A549 (cell line): Measurements from ENCODE around the gene GRIK1. TPM values are rescaled to one million over a fixed set of nuclear protein-coding genes. Genes with fewer than 3 reads are reported as not detected.

Experiments used
- ATAC-seq, 2 experiments: fragments of 200-7000 bp in 1 of 2; fragments of >200 bp in 1 of 2; cut with Nextera tagmentation in 1 of 2; cut with Tn5 transposase in 1 of 2; 3 replicates each; pipeline versions ENCODE4 v1.8.0 to v1.9.1; 2018 to 2020; ENCODE audit warnings: mild to moderate bottlenecking in 1 of 2, moderate library complexity in 1 of 2
- CTCF ChIA-PET: fragments of 300-600 bp; sonication (Branson Sonifier 250); formaldehyde crosslinking; extraction: SDS; loops from one replicate; lab custom pipeline; 2021; ENCODE audit warnings: antibody characterized with exemption, inconsistent platforms; lab: Yijun Ruan, JAX
- POLR2A ChIA-PET: fragments of 350-600 bp; formaldehyde crosslinking; extraction: SDS; loops from one replicate; lab custom pipeline; 2021; ENCODE audit warnings: antibody characterized with exemption, inconsistent platforms; lab: Yijun Ruan, JAX
- DNase-seq, 2 experiments: peaks; one replicate each; pipeline versions ENCODE4 v3.0.0 to v3.0.0-alpha.2; 2011 to 2016; ENCODE audit warnings: low read depth in 1 of 2, low spot score in 1 of 2
- FAIRE-seq: peaks from 2 replicates; lab custom pipeline; 2011; peaks lifted over from hg19 to GRCh38; lab: Jason Lieb, UNC
- H3K27ac ChIP-seq, 2 experiments: fragments of >200 bp; sonication (Bioruptor Twin); formaldehyde crosslinking; 3 replicates each; pipeline ENCODE4 v1.5.1; 2016 to 2017
- H3K4me1 ChIP-seq: fragments of >200 bp; sonication (Bioruptor Twin); formaldehyde crosslinking; 3 replicates; pipeline ENCODE4 v1.6.1; 2016
- H3K4me2 ChIP-seq: fragments of >200 bp; sonication (Bioruptor Twin); formaldehyde crosslinking; 3 replicates; pipeline ENCODE4 v1.6.1; 2016
- H3K4me3 ChIP-seq: fragments of >200 bp; sonication (Bioruptor Twin); formaldehyde crosslinking; 3 replicates; pipeline ENCODE4 v1.5.1; 2016
- H3K9me3 ChIP-seq: fragments of >200 bp; sonication (Bioruptor Twin); formaldehyde crosslinking; 3 replicates; pipeline ENCODE4 v1.6.1; 2016
- BHLHE40 ChIP-seq: IDR thresholded peaks from 2 replicates; pipeline ENCODE4 v1.6.1; 2012; ENCODE audit warnings: low read depth, low read length, inconsistent platforms
- CEBPB ChIP-seq, 2 experiments: fragments of >200 bp in 1 of 2; sonication (Bioruptor Twin) in 1 of 2; formaldehyde crosslinking in 1 of 2; IDR thresholded peaks; 2 replicates each; pipeline ENCODE4 v1.6.1; 2012 to 2016
- CHD2 ChIP-seq: fragments of 150-350 bp; IDR thresholded peaks from 2 replicates; pipeline ENCODE4 v1.6.1; 2014; ENCODE audit warnings: low read length; ENCODE audit not compliant: partially characterized antibody
- EHF ChIP-seq: fragments of 250-450 bp; sonication (Bioruptor Pico); IDR thresholded peaks from 2 replicates; pipeline ENCODE4 v1.5.0; 2020; ENCODE audit warnings: mild to moderate bottlenecking
- EHMT2 ChIP-seq: fragments of 200-600 bp; sonication (generic); IDR thresholded peaks from 2 replicates; pipeline ENCODE4 v1.6.1; 2016; ENCODE audit warnings: antibody characterized with exemption, low read depth, mild to moderate bottlenecking, moderate library complexity
- ESRRA ChIP-seq: fragments of 150-350 bp; IDR thresholded peaks from 2 replicates; pipeline ENCODE4 v1.6.1; 2014; ENCODE audit warnings: mild to moderate bottlenecking, low read length, borderline replicate concordance
- FOSB ChIP-seq: fragments of 250-450 bp; sonication (Bioruptor Pico); IDR thresholded peaks from 2 replicates; pipeline ENCODE4 v1.5.0; 2020; ENCODE audit warnings: mild to moderate bottlenecking, moderate library complexity
- FOSL2 ChIP-seq, 2 experiments: fragments of 450-650 bp in 1 of 2; fragments of >200 bp in 1 of 2; sonication (Bioruptor Twin) in 1 of 2; formaldehyde crosslinking; IDR thresholded peaks; 2 replicates each; pipeline versions ENCODE4 v1.5.0 to v1.6.1; 2016 to 2020; ENCODE audit warnings: mild to moderate bottlenecking in 1 of 2, moderate library complexity in 1 of 2
- FOXS1 ChIP-seq: fragments of 250-450 bp; sonication (Bioruptor Pico); IDR thresholded peaks from 2 replicates; pipeline ENCODE4 v1.5.0; 2020; ENCODE audit warnings: mild to moderate bottlenecking, moderate library complexity
- HEYL ChIP-seq: fragments of 250-450 bp; sonication (Bioruptor Pico); IDR thresholded peaks from 2 replicates; pipeline ENCODE4 v1.8.0; 2021; ENCODE audit warnings: mild to moderate bottlenecking, moderate library complexity
- HOXB13 ChIP-seq: fragments of 250-450 bp; sonication (Bioruptor Pico); IDR thresholded peaks from 2 replicates; pipeline ENCODE4 v1.5.0; 2020; ENCODE audit warnings: low read depth, mild to moderate bottlenecking, moderate library complexity
- JUNB ChIP-seq: fragments of >200 bp; sonication (Bioruptor Twin); formaldehyde crosslinking; IDR thresholded peaks from 2 replicates; pipeline ENCODE4 v1.6.1; 2016
- NPAS2 ChIP-seq: fragments of 250-450 bp; sonication (Bioruptor Pico); IDR thresholded peaks from 2 replicates; pipeline ENCODE4 v1.8.0; 2022; ENCODE audit warnings: mild to moderate bottlenecking, moderate library complexity, borderline replicate concordance
- POLR2A ChIP-seq: IDR thresholded peaks from 2 replicates; pipeline ENCODE4 v1.6.1; 2012; ENCODE audit warnings: mild to moderate bottlenecking, low read length
- POLR2AphosphoS2 ChIP-seq: conservative IDR thresholded peaks from 2 replicates; pipeline ENCODE4 v1.6.1; 2012; ENCODE audit warnings: low read length, improper control_type of control experiment, inconsistent platforms
- RNF2 ChIP-seq: fragments of 200-600 bp; sonication (generic); IDR thresholded peaks from 2 replicates; pipeline ENCODE4 v1.6.1; 2016; ENCODE audit warnings: low read depth, mild to moderate bottlenecking, antibody characterized with exemption, moderate library complexity, borderline replicate concordance
- SMC3 ChIP-seq: fragments of >200 bp; sonication (Bioruptor Twin); formaldehyde crosslinking; IDR thresholded peaks from 3 replicates; pipeline ENCODE4 v1.6.1; 2018; ENCODE audit warnings: inconsistent platforms
- TP53 ChIP-seq: fragments of 250-450 bp; sonication (Bioruptor Pico); IDR thresholded peaks from 2 replicates; pipeline ENCODE4 v1.5.0; 2021; ENCODE audit warnings: mild to moderate bottlenecking, moderate library complexity
- ZC3H11A ChIP-seq: fragments of 450-650 bp; IDR thresholded peaks from 2 replicates; pipeline ENCODE4 v1.6.1; 2014; ENCODE audit warnings: antibody characterized with exemption, mild to moderate bottlenecking
- ZFP36 ChIP-seq: fragments of 450-650 bp; IDR thresholded peaks from 2 replicates; pipeline ENCODE4 v1.6.1; 2014; ENCODE audit warnings: borderline replicate concordance; ENCODE audit not compliant: partially characterized antibody
- ZSCAN20 ChIP-seq: fragments of 250-450 bp; sonication (Bioruptor Pico); IDR thresholded peaks from 2 replicates; pipeline ENCODE4 v1.8.0; 2022; ENCODE audit warnings: mild to moderate bottlenecking, moderate library complexity
- WGBS: methylation state at CpG from one replicate; pipeline ENCODE4 v1.1.6; 2017; ENCODE audit errors: missing lambda C conversion rate; 5-methylcytosine and 5-hydroxymethylcytosine counted together
- polyA plus RNA-seq, 4 experiments: library from polyadenylated mRNA; depleted of rRNA in 3 of 4; stranded (reverse); fragments of >200 nt; fragmentation: RNase III in 1 of 4; extraction: RNeasy Plus Mini Kit Qiagen cat#74134 plus additional on column Dnase treatment in 1 of 4; gene quantifications; 2 replicates in 3 of 4; 3 replicates in 1 of 4; pipeline ENCODE4 v1.2.3, GENCODE V29; 2011 to 2017
- TF ChIP-seq, protein P1 (sequence below): fragments of 250-450 bp; sonication (Bioruptor Pico); IDR thresholded peaks from 2 replicates; pipeline ENCODE4 v1.5.0; 2020; ENCODE audit warnings: low read depth, mild to moderate bottlenecking, moderate library complexity
- TF ChIP-seq, protein P2 (sequence below): fragments of 450-650 bp; IDR thresholded peaks from 2 replicates; pipeline ENCODE4 v1.6.1; 2014; ENCODE audit warnings: antibody characterized with exemption
- TF ChIP-seq, protein P3 (sequence below): IDR thresholded peaks from 2 replicates; pipeline ENCODE4 v1.6.1; 2012

The GRIK1 gene
- polyA plus RNA-seq, 2 of the 4 experiments (the other 2 are of a cell fraction): not detected

GRCh38 chr21:29803191-29803590 is 136.6 kb downstream of the GRIK1 start (continued):
- no peak for TF ChIP-seq CEBPB (IDR thresholded peaks at IDR 0.05)

- Histone ChIP-seq H3K27ac (no peak overlapping the region), H3K4me2 (no peak overlapping the region), H3K9me3 (no peaks in the 10 kb centered on the region)
- no peak for FAIRE-seq
- 2% methylated on average over 4 of the region's 4 CpGs for WGBS
- DNase-seq: no peak
- TF ChIP-seq NPAS2 (CRISPR knock-in tag) (no peak), FOXS1 (CRISPR knock-in tag) (no peak), TP53 (CRISPR knock-in tag) (no peak), RNF2 (no peak), JUNB (no peak), ESRRA (no peak), ZSCAN20 (CRISPR knock-in tag) (no peak)
- TF ChIP-seq, protein P1, sequence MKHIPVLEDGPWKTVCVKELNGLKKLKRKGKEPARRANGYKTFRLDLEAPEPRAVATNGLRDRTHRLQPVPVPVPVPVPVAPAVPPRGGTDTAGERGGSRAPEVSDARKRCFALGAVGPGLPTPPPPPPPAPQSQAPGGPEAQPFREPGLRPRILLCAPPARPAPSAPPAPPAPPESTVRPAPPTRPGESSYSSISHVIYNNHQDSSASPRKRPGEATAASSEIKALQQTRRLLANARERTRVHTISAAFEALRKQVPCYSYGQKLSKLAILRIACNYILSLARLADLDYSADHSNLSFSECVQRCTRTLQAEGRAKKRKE (CRISPR knock-in tag): no peak
- TF ChIP-seq, all 56 proteins: peak for 0
- ChIA-PET CTCF (no interaction called here), POLR2A (no interaction called here)
- Histone ChIP-seq H3K4me1 (no peaks in the 10 kb centered on the region), H3K4me3 (no peak overlapping the region)
- no peak for ATAC-seq
These were observed 138.7 kb downstream of the GRIK1 start for GRCh38 chr21:29801122-29801521.

GRCh38 chr21:29800056-29800455 is 139.7 kb downstream of the GRIK1 start:
- H3K4me1 ChIP-seq: no peaks in the 10 kb centered on the region
- no peak overlapping the region for H3K4me3 ChIP-seq
- H3K4me2 ChIP-seq: no peak overlapping the region
- FAIRE-seq (no peak), ATAC-seq (no peak), DNase-seq (no peak)
- CTCF ChIA-PET: no interaction called here
- H3K27ac ChIP-seq: no peak overlapping the region
- no peak for TF ChIP-seq HOXB13
- TF ChIP-seq FOSB (CRISPR knock-in tag): no peak
- TF ChIP-seq FOSL2 (IDR thresholded peaks at IDR 0.05): no peak
- TF ChIP-seq FOSL2 (CRISPR knock-in tag; IDR thresholded peaks at IDR 0.05): no peak
- TF ChIP-seq, protein P2, sequence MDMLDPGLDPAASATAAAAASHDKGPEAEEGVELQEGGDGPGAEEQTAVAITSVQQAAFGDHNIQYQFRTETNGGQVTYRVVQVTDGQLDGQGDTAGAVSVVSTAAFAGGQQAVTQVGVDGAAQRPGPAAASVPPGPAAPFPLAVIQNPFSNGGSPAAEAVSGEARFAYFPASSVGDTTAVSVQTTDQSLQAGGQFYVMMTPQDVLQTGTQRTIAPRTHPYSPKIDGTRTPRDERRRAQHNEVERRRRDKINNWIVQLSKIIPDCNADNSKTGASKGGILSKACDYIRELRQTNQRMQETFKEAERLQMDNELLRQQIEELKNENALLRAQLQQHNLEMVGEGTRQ: no peak
- no peak for TF ChIP-seq CHD2
- WGBS: 4% methylated on average over 3 of the region's 3 CpGs
- POLR2A ChIA-PET: no interaction called here
- no peaks in the 10 kb centered on the region for H3K9me3 ChIP-seq

DNA sequence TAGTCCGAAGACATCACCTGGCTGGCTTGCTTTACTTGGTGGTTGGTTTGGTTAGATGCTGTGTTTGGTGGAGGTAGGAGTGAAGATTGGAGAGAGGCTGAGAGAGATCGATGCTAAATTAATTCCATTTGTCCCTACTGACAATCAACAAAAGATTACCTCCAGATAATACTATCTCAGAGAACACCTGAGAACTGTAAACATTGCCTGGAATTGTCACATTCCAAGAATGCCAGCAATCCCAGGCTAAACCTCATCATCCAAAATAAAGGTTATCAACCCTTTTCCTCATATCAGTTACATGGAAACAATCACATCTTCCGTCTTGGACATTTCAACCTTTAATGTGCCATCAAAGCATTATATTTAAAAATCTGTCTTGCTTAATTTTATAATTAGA is 141.0 kb downstream of the GRIK1 start:
- no peak overlapping the region for H3K27ac ChIP-seq
- POLR2A ChIA-PET: no interaction called here
- FAIRE-seq (no peak), DNase-seq (no peak), ATAC-seq (no peak)
- CTCF ChIA-PET: no interaction called here
- no peaks in the 10 kb centered on the region for H3K9me3 ChIP-seq
- TF ChIP-seq EHF (CRISPR knock-in tag) (no peak), FOXS1 (CRISPR knock-in tag) (no peak), POLR2A (no peak), EHMT2 (no peak), SMC3 (no peak), ZFP36 (no peak), JUNB (no peak), ZC3H11A (no peak), BHLHE40 (no peak), POLR2AphosphoS2 (no peak), HEYL (CRISPR knock-in tag) (no peak)
- TF ChIP-seq, protein P3, sequence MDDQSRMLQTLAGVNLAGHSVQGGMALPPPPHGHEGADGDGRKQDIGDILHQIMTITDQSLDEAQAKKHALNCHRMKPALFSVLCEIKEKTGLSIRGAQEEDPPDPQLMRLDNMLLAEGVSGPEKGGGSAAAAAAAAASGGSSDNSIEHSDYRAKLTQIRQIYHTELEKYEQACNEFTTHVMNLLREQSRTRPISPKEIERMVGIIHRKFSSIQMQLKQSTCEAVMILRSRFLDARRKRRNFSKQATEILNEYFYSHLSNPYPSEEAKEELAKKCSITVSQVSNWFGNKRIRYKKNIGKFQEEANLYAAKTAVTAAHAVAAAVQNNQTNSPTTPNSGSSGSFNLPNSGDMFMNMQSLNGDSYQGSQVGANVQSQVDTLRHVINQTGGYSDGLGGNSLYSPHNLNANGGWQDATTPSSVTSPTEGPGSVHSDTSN: no peak
- TF ChIP-seq, protein P2: no peak
- no peak overlapping the region for H3K4me2 ChIP-seq
- no peak overlapping the region for H3K4me3 ChIP-seq
- no peaks in the 10 kb centered on the region for H3K4me1 ChIP-seq
- 21% methylated on average over 3 of the region's 3 CpGs for WGBS
